ENCODE data around the gene DBI. TPM values are rescaled to one million over a fixed set of nuclear protein-coding genes. Genes with fewer than 3 reads are reported as not detected.

Gene DBI
- total RNA-seq, result 10 to 100 TPM; 20.6 to 58.8 (median 27.5) TPM
- 100 to 1,000 TPM; 126 to 200 TPM for polyA plus RNA-seq

DNA sequence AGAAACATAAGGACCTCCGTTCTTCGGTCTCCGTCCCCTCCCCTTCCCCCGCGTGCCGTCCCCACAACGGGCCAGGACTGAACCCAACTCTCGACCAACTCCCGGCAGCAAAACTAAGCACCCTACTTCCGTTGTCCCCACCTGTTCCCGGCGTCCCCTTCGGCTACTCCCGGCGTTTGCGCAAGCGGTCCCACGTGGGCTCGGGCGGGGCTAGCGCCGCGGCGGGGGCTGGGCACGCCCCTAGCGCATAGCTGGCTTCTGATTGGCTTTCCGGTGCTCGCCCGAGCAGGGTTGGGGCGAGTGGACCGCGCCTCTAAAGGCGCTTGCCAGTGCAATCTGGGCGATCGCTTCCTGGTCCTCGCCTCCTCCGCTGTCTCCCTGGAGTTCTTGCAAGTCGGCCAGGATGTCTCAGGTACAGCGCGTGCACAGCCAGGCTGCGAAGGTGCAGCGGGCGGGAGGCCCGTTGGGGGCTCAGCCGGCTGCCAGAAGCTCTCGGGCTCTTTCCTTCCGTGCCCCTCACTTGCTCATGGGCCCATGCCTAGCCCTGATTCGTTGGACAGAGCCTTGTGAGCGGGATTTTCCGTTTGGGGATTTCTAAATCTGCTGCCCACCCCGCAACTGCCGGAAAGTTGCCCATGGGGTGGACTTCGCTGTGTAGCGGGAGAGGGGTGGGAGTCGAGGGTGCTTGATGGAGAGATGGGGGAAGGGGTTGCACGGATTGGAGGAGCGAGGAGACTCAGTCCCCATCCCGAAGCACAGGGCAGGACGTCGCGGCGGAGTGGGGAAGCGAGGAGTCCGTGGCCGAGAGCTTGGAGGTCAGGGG is at the start of gene DBI, which contains the start of gene C2orf76:
Gene DBI, plus strand, starts transcription at position 329 of the 823 bp plus-strand sequence. Its CDS starts 75 bp downstream, at position 404.
Gene C2orf76, minus strand, starts transcription at position 186 of the 823 bp plus-strand sequence. CDS start 26,875 bp downstream, outside the sequence.
- FAIRE-seq, result no peak
- Histone ChIP-seq H3K4me3 (peak within 1 kb of the TSS; percentile 50 to 67 (median 64)), H3K9me3 (no peaks in the 10 kb centered on the region), H3K27ac (peak within 1 kb of the TSS; percentile 63 to 84 (median 80)), H3K4me1 (peaks cover 7 to 17% (median 8%) of the 10 kb centered on the region in 3 donors), H3K36me3 (peaks cover 0 to 20% (median 0%) of the 10 kb centered on the region in 3 donors), H3K27me3 (no peaks in the 10 kb centered on the region)
- TF ChIP-seq, protein P1, sequence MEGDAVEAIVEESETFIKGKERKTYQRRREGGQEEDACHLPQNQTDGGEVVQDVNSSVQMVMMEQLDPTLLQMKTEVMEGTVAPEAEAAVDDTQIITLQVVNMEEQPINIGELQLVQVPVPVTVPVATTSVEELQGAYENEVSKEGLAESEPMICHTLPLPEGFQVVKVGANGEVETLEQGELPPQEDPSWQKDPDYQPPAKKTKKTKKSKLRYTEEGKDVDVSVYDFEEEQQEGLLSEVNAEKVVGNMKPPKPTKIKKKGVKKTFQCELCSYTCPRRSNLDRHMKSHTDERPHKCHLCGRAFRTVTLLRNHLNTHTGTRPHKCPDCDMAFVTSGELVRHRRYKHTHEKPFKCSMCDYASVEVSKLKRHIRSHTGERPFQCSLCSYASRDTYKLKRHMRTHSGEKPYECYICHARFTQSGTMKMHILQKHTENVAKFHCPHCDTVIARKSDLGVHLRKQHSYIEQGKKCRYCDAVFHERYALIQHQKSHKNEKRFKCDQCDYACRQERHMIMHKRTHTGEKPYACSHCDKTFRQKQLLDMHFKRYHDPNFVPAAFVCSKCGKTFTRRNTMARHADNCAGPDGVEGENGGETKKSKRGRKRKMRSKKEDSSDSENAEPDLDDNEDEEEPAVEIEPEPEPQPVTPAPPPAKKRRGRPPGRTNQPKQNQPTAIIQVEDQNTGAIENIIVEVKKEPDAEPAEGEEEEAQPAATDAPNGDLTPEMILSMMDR (IDR thresholded peaks at IDR 0.05), result no peak
- intact Hi-C loops (cut with DNase I), result no loop called here
- 0 to 1% methylated on average over 63 to 65 of the region's 65 CpGs for WGBS, 2 donors
- ATAC-seq, result peak; percentile 94 to 98 (median 97)
- DNase-seq, result peak; percentile 96 to 98 (median 96)

DNA sequence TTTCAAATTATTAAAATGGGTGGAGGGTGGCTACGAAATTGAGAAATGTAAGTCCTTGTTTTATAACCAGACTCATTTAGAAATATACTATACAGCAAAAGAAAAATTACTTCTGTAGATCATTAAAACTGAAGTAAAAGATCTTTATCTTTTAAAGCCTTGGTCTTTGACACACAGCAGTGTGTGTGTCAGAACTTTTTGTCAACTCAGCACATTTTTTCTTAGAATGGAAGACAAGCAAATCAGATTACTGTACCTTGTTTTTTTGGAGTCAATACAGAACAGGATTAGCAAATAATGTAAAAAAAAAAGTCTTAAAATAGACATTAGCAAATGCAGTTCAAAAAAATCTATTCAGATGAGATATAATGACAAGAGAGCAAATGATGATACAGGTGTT is 49.2 kb upstream of the DBI start:
- FAIRE-seq (no peak), ATAC-seq (no peak), DNase-seq (no peak)
- H3K4me3 ChIP-seq, result no peak overlapping the region
- peaks cover 10 to 16% (median 14%) of the 10 kb centered on the region in 3 donors for H3K4me1 ChIP-seq
- H3K27me3 ChIP-seq, result no peaks in the 10 kb centered on the region
- no peak overlapping the region for H3K27ac ChIP-seq
- intact Hi-C loops (cut with DNase I), result no loop called here
- WGBS, 2 donors, result 91 to 98% methylated on average over 1 of the region's 1 CpG
- no peaks in the 10 kb centered on the region for H3K36me3 ChIP-seq
- H3K9me3 ChIP-seq, result no peaks in the 10 kb centered on the region
- TF ChIP-seq, protein P1 (IDR thresholded peaks at IDR 0.05), result no peak

DNA sequence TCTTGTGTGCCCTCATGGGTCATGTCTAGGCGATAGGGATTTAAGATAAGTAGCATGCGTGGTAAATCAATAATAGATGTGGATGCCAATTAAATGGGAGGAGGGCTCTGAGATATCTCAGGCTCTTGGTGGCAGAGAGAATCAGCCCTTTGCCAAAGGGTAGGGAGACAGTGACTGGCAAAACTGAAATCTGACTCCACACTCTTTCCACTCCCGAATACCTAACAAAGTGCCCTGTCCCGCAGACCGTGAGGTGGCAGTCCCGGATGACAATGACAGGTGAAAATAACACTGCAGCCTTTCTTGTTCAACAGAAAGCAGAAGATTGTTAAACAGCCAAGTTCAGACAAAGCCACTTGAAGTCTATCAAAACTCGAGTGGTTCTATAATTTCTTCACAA is 47.2 kb upstream of the DBI start:
- Histone ChIP-seq H3K27ac (no peak overlapping the region), H3K4me3 (no peak overlapping the region), H3K27me3 (no peaks in the 10 kb centered on the region), H3K9me3 (no peaks in the 10 kb centered on the region), H3K36me3 (no peaks in the 10 kb centered on the region), H3K4me1 (peaks cover 16 to 25% (median 19%) of the 10 kb centered on the region in 3 donors)
- intact Hi-C loops (cut with DNase I), result no loop called here
- 22 to 23% methylated on average over 7 of the region's 7 CpGs for WGBS, 2 donors
- TF ChIP-seq, protein P1 (IDR thresholded peaks at IDR 0.05), result no peak
- no peak for FAIRE-seq
- ATAC-seq, result peak in 3 of 4 donors; percentile 49 to 60 (median 52)
- DNase-seq, result no peak

DNA sequence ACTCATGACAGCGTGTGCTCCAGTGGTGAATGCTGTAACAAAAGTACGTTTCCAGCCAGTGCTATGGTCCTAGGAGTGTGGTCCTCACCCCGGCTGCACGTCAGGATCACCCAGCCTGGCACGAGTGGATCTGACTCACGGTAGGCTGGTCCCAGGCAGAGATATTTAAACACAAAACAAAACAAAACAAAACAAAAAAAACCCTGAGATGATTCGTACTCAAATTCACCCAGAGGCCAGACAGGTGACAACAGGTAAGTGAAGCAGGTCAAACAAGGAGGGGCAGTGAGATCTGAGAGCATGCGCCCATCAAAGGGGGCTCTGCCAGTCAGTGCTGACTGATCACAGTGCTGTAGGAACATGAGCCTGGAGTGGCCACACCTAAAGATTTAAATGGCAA is 43.3 kb upstream of the DBI start:
- intact Hi-C loops (cut with DNase I), result no loop called here
- no peak overlapping the region for H3K4me3 ChIP-seq
- TF ChIP-seq, protein P1 (IDR thresholded peaks at IDR 0.05), result no peak
- ATAC-seq (peak; percentile 20 to 56 (median 34)), FAIRE-seq (no peak), DNase-seq (peak in 1 of 6 donors; percentile 39)
- H3K27ac ChIP-seq, result peak overlapping the region in 3 of 4 donors; percentile 37 to 77 (median 71)
- no peaks in the 10 kb centered on the region for H3K9me3 ChIP-seq
- no peaks in the 10 kb centered on the region for H3K27me3 ChIP-seq
- peaks cover under 1 to 20% (median 16%) of the 10 kb centered on the region in 3 donors for H3K4me1 ChIP-seq
- H3K36me3 ChIP-seq, result no peaks in the 10 kb centered on the region
- 49 to 58% methylated on average over 8 of the region's 8 CpGs for WGBS, 2 donors
